ENCODE results near the gene TMPRSS11D. TPM values are rescaled to one million over a fixed set of nuclear protein-coding genes. Genes with fewer than 3 reads are reported as not detected.

The TMPRSS11D gene
- polyA plus RNA-seq, 2 of the 4 experiments (the other 2 are of a cell fraction), result not detected

GRCh38 chr4:67873116-67873515 is 10.7 kb downstream of the TMPRSS11D start:
- Histone ChIP-seq H3K4me3 (no peak overlapping the region), H3K4me1 (no peaks in the 10 kb centered on the region), H3K9me3 (no peaks in the 10 kb centered on the region), H3K27ac (no peak overlapping the region), H3K4me2 (no peak overlapping the region)
- FAIRE-seq, result no peak
- WGBS (ENCODE audit: missing lambda C conversion rate), result 3% methylated on average over 1 of the region's 1 CpG
- TF ChIP-seq BHLHE40 (IDR thresholded peaks at IDR 0.05; ENCODE audit: low read depth, low read length) (no peak), USF2 (IDR thresholded peaks at IDR 0.05) (no peak), CTCF (IDR thresholded peaks at IDR 0.05) (no peak)
- DNase-seq (ENCODE audit: low read depth in 1 of 2, low spot score in 1 of 2), result no peak
- CTCF ChIA-PET, result no interaction called here
- POLR2A ChIA-PET, result no interaction called here
- ATAC-seq, result no peak

- no peak overlapping the region for H3K27ac ChIP-seq
- no peak overlapping the region for H3K4me2 ChIP-seq
- FAIRE-seq, result no peak
- ATAC-seq, result peak; percentile 80 to 82; a peak in 5 of 6 replicates
- H3K4me3 ChIP-seq, result no peak overlapping the region
- no peak for TF ChIP-seq KDM5A (IDR thresholded peaks at IDR 0.05)
- peak; percentile 28 for TF ChIP-seq CTCF (IDR thresholded peaks at IDR 0.05)
- TF ChIP-seq RAD21 (conservative IDR thresholded peaks at IDR 0.05 in 1 of 2, IDR thresholded peaks at IDR 0.05 in 1 of 2), result peak; percentile 18 to 32; a peak in 1 of 5 replicates
- no peak for TF ChIP-seq E2F6 (IDR thresholded peaks at IDR 0.05; ENCODE audit: borderline replicate concordance, low read depth)
- TF ChIP-seq JUNB (IDR thresholded peaks at IDR 0.05), result no peak
- no peak for TF ChIP-seq PBX3 (IDR thresholded peaks at IDR 0.05)
- TF ChIP-seq HOXB5 (CRISPR knock-in tag; IDR thresholded peaks at IDR 0.05), result no peak
- no peak for TF ChIP-seq ESRRA (IDR thresholded peaks at IDR 0.05; ENCODE audit: borderline replicate concordance, low read length)
- ChIA-PET CTCF (no interaction called here), POLR2A (no interaction called here)
- H3K9me3 ChIP-seq, result no peaks in the 10 kb centered on the region
- peak; percentile 3 to 25 for DNase-seq (ENCODE audit: low read depth in 1 of 2, low spot score in 1 of 2)
- no peaks in the 10 kb centered on the region for H3K4me1 ChIP-seq
These were observed 11.9 kb downstream of the TMPRSS11D start for GRCh38 chr4:67871867-67872266.

- ChIA-PET CTCF (interaction anchor here (1.1 kb wide), 1 partner anchor 306 kb away, joined by 3 read pairs; no protein-coding TSS in a partner anchor), POLR2A (no interaction called here)
- H3K4me2 ChIP-seq, result no peak overlapping the region
- TF ChIP-seq HOXA7 (CRISPR knock-in tag; IDR thresholded peaks at IDR 0.05) (no peak), PBX3 (IDR thresholded peaks at IDR 0.05) (no peak), POLR2AphosphoS2 (conservative IDR thresholded peaks at IDR 0.05; ENCODE audit: low read length) (no peak), CHD2 (IDR thresholded peaks at IDR 0.05; ENCODE audit: low read length, partially characterized antibody) (no peak), PHF8 (IDR thresholded peaks at IDR 0.05; ENCODE audit: borderline replicate concordance, low read depth) (no peak), MAFK (IDR thresholded peaks at IDR 0.05; ENCODE audit: partially characterized antibody) (no peak), NR3C1 (IDR thresholded peaks at IDR 0.05) (no peak), FOSB (CRISPR knock-in tag; IDR thresholded peaks at IDR 0.05) (no peak), POLR2A (IDR thresholded peaks at IDR 0.05; ENCODE audit: low read length) (no peak), MAZ (IDR thresholded peaks at IDR 0.05; ENCODE audit: borderline replicate concordance, low read depth, low read length) (no peak), USF2 (IDR thresholded peaks at IDR 0.05) (no peak), GATA3 (IDR thresholded peaks at IDR 0.05; ENCODE audit: borderline replicate concordance) (no peak), KDM5A (IDR thresholded peaks at IDR 0.05) (no peak), E2F6 (IDR thresholded peaks at IDR 0.05; ENCODE audit: borderline replicate concordance, low read depth) (no peak), CBX8 (IDR thresholded peaks at IDR 0.05) (no peak)
- H3K27ac ChIP-seq, result no peak overlapping the region
- FAIRE-seq (no peak), ATAC-seq (no peak), DNase-seq (ENCODE audit: low read depth in 1 of 2, low spot score in 1 of 2) (no peak)
- 29% methylated on average over 4 of the region's 4 CpGs for WGBS (ENCODE audit: missing lambda C conversion rate)
- H3K4me3 ChIP-seq, result no peak overlapping the region
- H3K9me3 ChIP-seq, result no peaks in the 10 kb centered on the region
- H3K4me1 ChIP-seq, result no peaks in the 10 kb centered on the region
These were observed 14.1 kb downstream of the TMPRSS11D start for GRCh38 chr4:67869580-67870190.
